Liver (tissue), 9 donors: ENCODE data around the gene IGSF1. TPM values are rescaled to one million over a fixed set of nuclear protein-coding genes. Genes with fewer than 3 reads are reported as not detected.
"Not testable (repeated sequence)": the region's sequence is repeated elsewhere in the genome, so short reads cannot be mapped to it uniquely, and the experiment has no call there.

Source experiments
- DNase-seq: peaks from one replicate; pipeline ENCODE4 v3.0.0-alpha.2; 2017; ENCODE audit warnings: low spot score
- H3K27ac ChIP-seq, 2 donors: one replicate each; pipeline ENCODE4 v1.7.0; 2013; ENCODE audit warnings: inconsistent platforms in 2 of 2, low read length in 2 of 2, control low read depth in 1 of 2, low read depth in 1 of 2, mild to moderate bottlenecking in 1 of 2
- H3K27me3 ChIP-seq, 4 donors: one replicate each; pipeline versions ENCODE4 v1.6.1 to v1.7.0; 2013; ENCODE audit warnings: low read length in 3 of 4, inconsistent platforms in 1 of 4, mild to moderate bottlenecking in 1 of 4, moderate library complexity in 1 of 4; ENCODE audit not compliant: control insufficient read depth in 4 of 4, insufficient read depth in 4 of 4
- H3K36me3 ChIP-seq, 4 donors: one replicate each; pipeline versions ENCODE4 v1.6.1 to v1.7.0; 2013; ENCODE audit warnings: low read length in 3 of 4, mild to moderate bottlenecking in 3 of 4, low read depth in 1 of 4, moderate library complexity in 1 of 4; ENCODE audit not compliant: control insufficient read depth in 4 of 4, insufficient read depth in 3 of 4
- H3K4me1 ChIP-seq, 4 donors: one replicate each; pipeline versions ENCODE4 v1.6.1 to v1.7.0; 2013; ENCODE audit warnings: low read length in 3 of 4, mild to moderate bottlenecking in 3 of 4, moderate library complexity in 1 of 4; ENCODE audit not compliant: control insufficient read depth in 4 of 4, insufficient read depth in 4 of 4
- H3K4me3 ChIP-seq, 3 donors: one replicate each; pipeline versions ENCODE4 v1.6.1 to v1.7.0; 2013; ENCODE audit warnings: low read length in 3 of 3, control low read depth in 1 of 3, low read depth in 1 of 3, mild to moderate bottlenecking in 1 of 3
- H3K9ac ChIP-seq, 2 donors: one replicate each; pipeline ENCODE4 v1.7.0; 2013; ENCODE audit warnings: low read length in 2 of 2, mild to moderate bottlenecking in 2 of 2, moderate library complexity in 2 of 2, control low read depth in 1 of 2, low read depth in 1 of 2
- H3K9me3 ChIP-seq, 4 donors: one replicate each; pipeline versions ENCODE4 v1.6.1 to v1.7.0; 2013; ENCODE audit warnings: low read length in 3 of 4; ENCODE audit not compliant: control insufficient read depth in 4 of 4
- EGR1 ChIP-seq, 2 donors: IDR thresholded peaks; 2 replicates each; pipeline ENCODE4 v1.6.1; 2016 to 2018; ENCODE audit warnings: antibody characterized with exemption in 2 of 2, low read depth in 2 of 2
- FOXA1 ChIP-seq: IDR thresholded peaks from 2 replicates; pipeline ENCODE4 v1.6.1; 2016; ENCODE audit warnings: antibody characterized with exemption
- FOXA2 ChIP-seq: IDR thresholded peaks from 2 replicates; pipeline ENCODE4 v1.6.1; 2016; ENCODE audit warnings: antibody characterized with exemption
- GABPA ChIP-seq, 2 donors: IDR thresholded peaks in 1 of 2; conservative IDR thresholded peaks in 1 of 2; 2 replicates each; pipeline ENCODE4 v1.6.1; 2016; ENCODE audit warnings: antibody characterized with exemption in 2 of 2, mild to moderate bottlenecking in 1 of 2, moderate library complexity in 1 of 2
- HNF4A ChIP-seq, 2 donors: conservative IDR thresholded peaks; 2 replicates each; pipeline ENCODE4 v1.6.1; 2016; ENCODE audit warnings: antibody characterized with exemption in 2 of 2, mild to moderate bottlenecking in 2 of 2
- HNF4G ChIP-seq: IDR thresholded peaks from 2 replicates; pipeline ENCODE4 v1.6.1; 2016; ENCODE audit warnings: antibody characterized with exemption
- JUND ChIP-seq, 2 donors: IDR thresholded peaks; 2 replicates each; pipeline ENCODE4 v1.6.1; 2016; ENCODE audit warnings: antibody characterized with exemption in 2 of 2
- NR2F2 ChIP-seq: IDR thresholded peaks from 2 replicates; pipeline ENCODE4 v1.6.1; 2016; ENCODE audit warnings: antibody characterized with exemption
- RAD21 ChIP-seq, 2 donors: IDR thresholded peaks; 2 replicates each; pipeline ENCODE4 v1.6.1; 2016; ENCODE audit warnings: antibody characterized with exemption in 2 of 2, mild to moderate bottlenecking in 2 of 2
- RXRA ChIP-seq, 2 donors: IDR thresholded peaks; 2 replicates each; pipeline ENCODE4 v1.6.1; 2017 to 2018; ENCODE audit warnings: antibody characterized with exemption in 2 of 2, mild to moderate bottlenecking in 1 of 2
- SP1 ChIP-seq: IDR thresholded peaks from 2 replicates; pipeline ENCODE4 v1.6.1; 2018; ENCODE audit warnings: antibody characterized with exemption, mild to moderate bottlenecking
- TAF1 ChIP-seq: conservative IDR thresholded peaks from 2 replicates; pipeline ENCODE4 v1.6.1; 2016; ENCODE audit warnings: antibody characterized with exemption, mild to moderate bottlenecking
- ZBTB33 ChIP-seq: IDR thresholded peaks from 2 replicates; pipeline ENCODE4 v1.6.1; 2016; ENCODE audit warnings: antibody characterized with exemption
- WGBS: extraction: QIAGEN DNeasy Blood & Tissue Kit; methylation state at CpG from one replicate; pipeline ENCODE4 v1.1.7; 2013; 5-methylcytosine and 5-hydroxymethylcytosine counted together
- polyA plus RNA-seq, 2 donors: library from polyadenylated mRNA; stranded (reverse) in 1 of 2; unstranded in 1 of 2; fragments of 200-250 nt in 1 of 2; fragments of >200 nt in 1 of 2; fragmentation: Nextera tagmentation in 1 of 2; extraction: Ambion mirVana in 1 of 2; gene quantifications; one replicate each; pipeline versions ENCODE4 v1.2.1 to v1.2.3, GENCODE V29; 2013 to 2015
- total RNA-seq, 2 donors: library from RNA; depleted of rRNA; stranded (reverse); fragments of >200 nt; gene quantifications; one replicate each; pipeline ENCODE4 v1.2.3, GENCODE V29; 2014
- TF ChIP-seq, protein P1 (sequence below): fragments of 150-350 bp; IDR thresholded peaks from 2 replicates; pipeline ENCODE4 v1.5.1; 2017; ENCODE audit warnings: improper control_type of control experiment, low read depth, low read length; ENCODE audit not compliant: missing input control
- TF ChIP-seq, protein P2 (sequence below): IDR thresholded peaks from 2 replicates; pipeline ENCODE4 v1.6.1; 2016; ENCODE audit warnings: antibody characterized with exemption
- TF ChIP-seq, protein P3 (sequence below): IDR thresholded peaks from 2 replicates; pipeline ENCODE4 v1.6.1; 2016; ENCODE audit warnings: antibody characterized with exemption, mild to moderate bottlenecking
- TF ChIP-seq, protein P4 (sequence below): IDR thresholded peaks from 2 replicates; pipeline ENCODE4 v1.6.1; 2016; ENCODE audit warnings: antibody characterized with exemption
- donor health status: healthy.
- donor health status: healthy.
- donor health status: healthy.
- donor health status: healthy.
- donor health status: healthy.

The IGSF1 gene
- total and polyA plus RNA-seq, 4 donors: 0.15 to 50.7 (median 0.19) TPM

GRCh38 chrX:131257367-131257766, 31.7 kb downstream of the IGSF1 start:
- Histone ChIP-seq H3K36me3 (no peaks in the 10 kb centered on the region), H3K27ac (no peak overlapping the region), H3K4me3 (no peak overlapping the region), H3K9ac (no peak overlapping the region), H3K9me3 (no peaks in the 10 kb centered on the region), H3K27me3 (peaks cover 0 to 2% (median 0%) of the 10 kb centered on the region in 4 donors), H3K4me1 (no peaks in the 10 kb centered on the region)
- DNase-seq: no peak
- no peak for TF ChIP-seq RAD21 (IDR thresholded peaks at IDR 0.05)
- no peak for TF ChIP-seq GABPA (IDR thresholded peaks at IDR 0.05 in 1 of 2, conservative IDR thresholded peaks at IDR 0.05 in 1 of 2)
- TF ChIP-seq EGR1 (IDR thresholded peaks at IDR 0.05; ENCODE audit: low read depth in 2 of 2): no peak
- no peak for TF ChIP-seq NR2F2
- TF ChIP-seq ZBTB33: no peak
- TF ChIP-seq RXRA (IDR thresholded peaks at IDR 0.05): no peak
- TF ChIP-seq HNF4A (conservative IDR thresholded peaks at IDR 0.05): no peak
- TF ChIP-seq TAF1: no peak
- TF ChIP-seq SP1: no peak
- TF ChIP-seq, protein P1, sequence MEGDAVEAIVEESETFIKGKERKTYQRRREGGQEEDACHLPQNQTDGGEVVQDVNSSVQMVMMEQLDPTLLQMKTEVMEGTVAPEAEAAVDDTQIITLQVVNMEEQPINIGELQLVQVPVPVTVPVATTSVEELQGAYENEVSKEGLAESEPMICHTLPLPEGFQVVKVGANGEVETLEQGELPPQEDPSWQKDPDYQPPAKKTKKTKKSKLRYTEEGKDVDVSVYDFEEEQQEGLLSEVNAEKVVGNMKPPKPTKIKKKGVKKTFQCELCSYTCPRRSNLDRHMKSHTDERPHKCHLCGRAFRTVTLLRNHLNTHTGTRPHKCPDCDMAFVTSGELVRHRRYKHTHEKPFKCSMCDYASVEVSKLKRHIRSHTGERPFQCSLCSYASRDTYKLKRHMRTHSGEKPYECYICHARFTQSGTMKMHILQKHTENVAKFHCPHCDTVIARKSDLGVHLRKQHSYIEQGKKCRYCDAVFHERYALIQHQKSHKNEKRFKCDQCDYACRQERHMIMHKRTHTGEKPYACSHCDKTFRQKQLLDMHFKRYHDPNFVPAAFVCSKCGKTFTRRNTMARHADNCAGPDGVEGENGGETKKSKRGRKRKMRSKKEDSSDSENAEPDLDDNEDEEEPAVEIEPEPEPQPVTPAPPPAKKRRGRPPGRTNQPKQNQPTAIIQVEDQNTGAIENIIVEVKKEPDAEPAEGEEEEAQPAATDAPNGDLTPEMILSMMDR: no peak
- TF ChIP-seq JUND (IDR thresholded peaks at IDR 0.05): no peak
- TF ChIP-seq, protein P2, sequence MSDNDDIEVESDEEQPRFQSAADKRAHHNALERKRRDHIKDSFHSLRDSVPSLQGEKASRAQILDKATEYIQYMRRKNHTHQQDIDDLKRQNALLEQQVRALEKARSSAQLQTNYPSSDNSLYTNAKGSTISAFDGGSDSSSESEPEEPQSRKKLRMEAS: no peak
- TF ChIP-seq, protein P3, sequence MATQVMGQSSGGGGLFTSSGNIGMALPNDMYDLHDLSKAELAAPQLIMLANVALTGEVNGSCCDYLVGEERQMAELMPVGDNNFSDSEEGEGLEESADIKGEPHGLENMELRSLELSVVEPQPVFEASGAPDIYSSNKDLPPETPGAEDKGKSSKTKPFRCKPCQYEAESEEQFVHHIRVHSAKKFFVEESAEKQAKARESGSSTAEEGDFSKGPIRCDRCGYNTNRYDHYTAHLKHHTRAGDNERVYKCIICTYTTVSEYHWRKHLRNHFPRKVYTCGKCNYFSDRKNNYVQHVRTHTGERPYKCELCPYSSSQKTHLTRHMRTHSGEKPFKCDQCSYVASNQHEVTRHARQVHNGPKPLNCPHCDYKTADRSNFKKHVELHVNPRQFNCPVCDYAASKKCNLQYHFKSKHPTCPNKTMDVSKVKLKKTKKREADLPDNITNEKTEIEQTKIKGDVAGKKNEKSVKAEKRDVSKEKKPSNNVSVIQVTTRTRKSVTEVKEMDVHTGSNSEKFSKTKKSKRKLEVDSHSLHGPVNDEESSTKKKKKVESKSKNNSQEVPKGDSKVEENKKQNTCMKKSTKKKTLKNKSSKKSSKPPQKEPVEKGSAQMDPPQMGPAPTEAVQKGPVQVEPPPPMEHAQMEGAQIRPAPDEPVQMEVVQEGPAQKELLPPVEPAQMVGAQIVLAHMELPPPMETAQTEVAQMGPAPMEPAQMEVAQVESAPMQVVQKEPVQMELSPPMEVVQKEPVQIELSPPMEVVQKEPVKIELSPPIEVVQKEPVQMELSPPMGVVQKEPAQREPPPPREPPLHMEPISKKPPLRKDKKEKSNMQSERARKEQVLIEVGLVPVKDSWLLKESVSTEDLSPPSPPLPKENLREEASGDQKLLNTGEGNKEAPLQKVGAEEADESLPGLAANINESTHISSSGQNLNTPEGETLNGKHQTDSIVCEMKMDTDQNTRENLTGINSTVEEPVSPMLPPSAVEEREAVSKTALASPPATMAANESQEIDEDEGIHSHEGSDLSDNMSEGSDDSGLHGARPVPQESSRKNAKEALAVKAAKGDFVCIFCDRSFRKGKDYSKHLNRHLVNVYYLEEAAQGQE: no peak
- TF ChIP-seq, protein P4, sequence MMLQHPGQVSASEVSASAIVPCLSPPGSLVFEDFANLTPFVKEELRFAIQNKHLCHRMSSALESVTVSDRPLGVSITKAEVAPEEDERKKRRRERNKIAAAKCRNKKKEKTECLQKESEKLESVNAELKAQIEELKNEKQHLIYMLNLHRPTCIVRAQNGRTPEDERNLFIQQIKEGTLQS: no peak
- no peak for TF ChIP-seq FOXA2
- TF ChIP-seq HNF4G: no peak
- TF ChIP-seq FOXA1: no peak

DNA sequence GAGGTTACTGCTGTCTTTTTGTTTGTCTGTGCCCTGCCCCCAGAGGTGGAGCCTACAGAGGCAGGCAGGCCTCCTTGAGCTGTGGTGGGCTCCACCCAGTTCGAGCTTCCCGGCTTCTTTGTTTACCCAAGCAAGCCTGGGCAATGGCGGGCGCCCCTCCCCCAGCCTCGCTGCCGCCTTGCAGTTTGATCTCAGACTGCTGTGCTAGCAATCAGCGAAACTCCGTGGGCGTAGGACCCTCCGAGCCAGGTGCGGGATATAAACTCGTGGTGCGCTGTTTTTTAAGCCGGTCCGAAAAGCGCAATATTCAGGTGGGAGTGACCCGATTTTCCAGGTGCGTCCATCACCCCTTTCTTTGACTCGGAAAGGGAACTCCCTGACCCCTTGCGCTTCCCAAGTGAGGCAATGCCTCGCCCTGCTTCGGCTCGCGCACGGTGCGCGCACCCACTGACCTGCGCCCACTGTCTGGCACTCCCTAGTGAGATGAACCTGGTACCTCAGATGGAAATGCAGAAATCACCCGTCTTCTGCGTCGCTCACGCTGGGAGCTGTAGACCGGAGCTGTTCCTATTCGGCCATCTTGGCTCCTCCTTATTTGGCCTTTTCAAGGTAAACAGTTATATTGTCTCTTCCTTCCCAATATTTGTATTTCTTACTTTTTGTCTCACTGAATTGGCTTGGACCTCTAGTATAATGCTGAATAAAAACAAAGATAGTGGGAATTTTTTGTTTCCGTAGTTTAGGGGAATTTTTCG, 37.9 kb downstream of the IGSF1 start:
- not testable (repeated sequence) for H3K27ac ChIP-seq, H3K9ac ChIP-seq, DNase-seq

More for the DNA sequence above, 37.9 kb downstream of the IGSF1 start:
- H3K36me3 ChIP-seq, H3K4me1 ChIP-seq, H3K9me3 ChIP-seq, H3K4me3 ChIP-seq, H3K27me3 ChIP-seq: not testable (repeated sequence)
- 83% methylated on average over 26 of the region's 36 CpGs for WGBS
